Skin epidermis (tissue), 12 donors: ENCODE results near the gene TYSND1.

Source experiments
- H3K27ac ChIP-seq, 21 experiments: fragments of 200-600 bp; sonication (generic) in 11 of 21; one replicate each; pipeline ENCODE4 v1.5.0; 2020; ENCODE audit warnings: mild to moderate bottlenecking in 3 of 21, inconsistent platforms in 2 of 21, moderate library complexity in 2 of 21
- H3K4me3 ChIP-seq, 7 experiments: fragments of 200-600 bp; sonication (generic) in 2 of 7; one replicate each; pipeline ENCODE4 v1.5.0; 2020; ENCODE audit warnings: inconsistent platforms in 2 of 7, mild to moderate bottlenecking in 2 of 7, moderate library complexity in 1 of 7

Gene TYSND1

GRCh38 chr10:70088308-70088698, 58.2 kb downstream of the TYSND1 start:
- H3K27ac ChIP-seq: no peak overlapping the region

More at GRCh38 chr10:70088308-70088698, 58.2 kb downstream of the TYSND1 start:
- no peak overlapping the region for H3K4me3 ChIP-seq
